ENCODE measurements around the gene VAV2. TPM values are rescaled to one million over a fixed set of nuclear protein-coding genes. Genes with fewer than 3 reads are reported as not detected.

VAV2 gene
- total and polyA plus RNA-seq, 2 of the 4 experiments (the other 2 are of a cell fraction) = 10.8 to 13.4 TPM

GRCh38 chr9:133969681-133970580 is 22.2 kb downstream of the VAV2 start (continued):
- no peak for TF ChIP-seq BHLHE40 (IDR thresholded peaks at IDR 0.05; ENCODE audit: low read depth, low read length)

GRCh38 chr9:133968966-133969617 is 23.0 kb downstream of the VAV2 start:
- peaks cover 77% of the 10 kb centered on the region for H4K20me1 ChIP-seq (ENCODE audit: insufficient read depth, low read length)
- H3K9me3 ChIP-seq (ENCODE audit: control insufficient read depth, insufficient read depth, low read length) = no peaks in the 10 kb centered on the region; the same call in 1 of the 2 replicates
- no peak overlapping the region for H2BK20ac ChIP-seq (ENCODE audit: low read depth, low read length)
- no peak overlapping the region for H4K5ac ChIP-seq (ENCODE audit: low read depth, low read length)
- no TSS peak for BruUV-seq (replicated peaks)
- no peak overlapping the region for H2AK5ac ChIP-seq (ENCODE audit: low read depth, low read length)
- ATAC-seq (ENCODE audit: low read depth) = no peak
- no peak overlapping the region for H2AK9ac ChIP-seq (replicated peaks; ENCODE audit: low read depth, low read length, poor library complexity)
- no peak overlapping the region for H2BK15ac ChIP-seq (ENCODE audit: low read depth, low read length)
- H3K9me1 ChIP-seq (ENCODE audit: insufficient read depth, low read length) = peaks cover 18% of the 10 kb centered on the region; the same call in 1 of the 2 replicates
- in situ Hi-C loops (cut with MboI; ENCODE audit: low sequenced_read_pairs) = no loop called here
- H3K4me2 ChIP-seq (ENCODE audit: low read depth, low read length) = no peak overlapping the region
- no peak overlapping the region for H3K23ac ChIP-seq (ENCODE audit: low read depth, low read length)
- ChIA-PET POLR2A (ENCODE audit: unreplicated experiment) (no interaction called here), CTCF (interaction anchor here (0.6 kb wide), 1 partner anchor 19 kb away, joined by 13 read pairs; no protein-coding TSS in a partner anchor)
- no peak for DNase-seq
- peaks cover 23 to 81% of the 10 kb centered on the region in 2 experiments for H3K79me1 ChIP-seq (ENCODE audit: low read depth in 1 of 2, low read length in 2 of 2)
- no peak overlapping the region for H3K14ac ChIP-seq (replicated peaks; ENCODE audit: low read depth, low read length)
- H4K91ac ChIP-seq (ENCODE audit: insufficient read depth, low read depth, low read length) = no peak overlapping the region
- no peak overlapping the region for H3K27ac ChIP-seq (ENCODE audit: insufficient read depth, low read length)
- H4K8ac ChIP-seq (ENCODE audit: low read depth in 2 of 2, low read length in 2 of 2) = no peak overlapping the region
- no peak overlapping the region for H3K18ac ChIP-seq (ENCODE audit: low read depth, low read length)
- H3K56ac ChIP-seq (ENCODE audit: extremely low read depth, insufficient read depth, low read length) = no peak overlapping the region
- H3K4ac ChIP-seq (ENCODE audit: low read depth, low read length) = no peak overlapping the region
- dilution Hi-C loops (cut with HindIII; ENCODE audit: low sequenced_read_pairs, unreplicated experiment) = no loop called here
- H3K4me3 ChIP-seq (ENCODE audit: insufficient read depth, low read depth, low read length) = no peak overlapping the region
- H3K27me3 ChIP-seq (ENCODE audit: control insufficient read depth, insufficient read depth, low read length) = no peaks in the 10 kb centered on the region
- no peak overlapping the region for H2BK5ac ChIP-seq (ENCODE audit: low read depth, low read length, poor library complexity, severe bottlenecking)
- no peaks in the 10 kb centered on the region for H3K36me3 ChIP-seq (ENCODE audit: control insufficient read depth, insufficient read depth, low read length)
- 40% methylated on average over 1 of the region's 22 CpGs; no CpG with 5 or more reads in 1 of the 2 experiments for WGBS, 2 experiments (ENCODE audit: extremely low coverage in 2 of 2, insufficient read length in 1 of 2)
- H2AFZ ChIP-seq (replicated peaks; ENCODE audit: low read length, poor library complexity) = peak overlapping the region; percentile 33
- H3K4me1 ChIP-seq (ENCODE audit: control insufficient read depth, insufficient read depth, low read length) = no peaks in the 10 kb centered on the region
- intact Hi-C loops (cut with micrococcal nuclease) = no loop called here
- H2BK120ac ChIP-seq (ENCODE audit: low read depth, low read length) = no peak overlapping the region
- H3K9ac ChIP-seq (ENCODE audit: low read depth, low read length) = no peak overlapping the region
- TF ChIP-seq RCOR1 (IDR thresholded peaks at IDR 0.05; ENCODE audit: insufficient replicate concordance, low read length) (no peak), BHLHE40 (IDR thresholded peaks at IDR 0.05; ENCODE audit: low read depth, low read length) (no peak), SMC3 (IDR thresholded peaks at IDR 0.05; ENCODE audit: low read depth, low read length) (no peak), CHD1 (IDR thresholded peaks at IDR 0.05; ENCODE audit: low read depth, low read length) (no peak), RAD21 (IDR thresholded peaks at IDR 0.05; ENCODE audit: low read length) (no peak), MAZ (IDR thresholded peaks at IDR 0.05; ENCODE audit: borderline replicate concordance, low read depth, low read length) (no peak), NFE2L2 (IDR thresholded peaks at IDR 0.05; ENCODE audit: low read depth, low read length) (no peak), USF2 (IDR thresholded peaks at IDR 0.05; ENCODE audit: low read depth, low read length) (no peak), RFX5 (IDR thresholded peaks at IDR 0.05; ENCODE audit: low read depth, low read length) (no peak), FOS (IDR thresholded peaks at IDR 0.05; ENCODE audit: low read depth, low read length) (no peak), ELK1 (IDR thresholded peaks at IDR 0.05; ENCODE audit: borderline replicate concordance, low read depth, low read length) (no peak)
